H9 (cell line): ENCODE measurements around the gene DNAJC5. TPM values are rescaled to one million over a fixed set of nuclear protein-coding genes. Genes with fewer than 3 reads are reported as not detected.
"Not testable (repeated sequence)": the region's sequence is repeated elsewhere in the genome, so short reads cannot be mapped to it uniquely, and the experiment has no call there.

Experiments used
- DNase-seq: peaks from one replicate; pipeline ENCODE4 v3.0.0-alpha.2; 2017
- H2AFZ ChIP-seq: one replicate; pipeline ENCODE4 v1.6.1; 2013; ENCODE audit warnings: mild to moderate bottlenecking, low read length, control low read depth, moderate library complexity
- H2AK5ac ChIP-seq: 2 replicates; pipeline ENCODE4 v1.6.1; 2013; ENCODE audit warnings: low read length, control low read depth, mixed read lengths; ENCODE audit not compliant: insufficient read length
- H2BK120ac ChIP-seq: one replicate; pipeline ENCODE4 v1.6.1; 2013; ENCODE audit warnings: low read depth, mild to moderate bottlenecking, low read length, control low read depth, inconsistent platforms; ENCODE audit not compliant: poor library complexity, severe bottlenecking
- H2BK12ac ChIP-seq: 2 replicates; pipeline ENCODE4 v1.6.1; 2013; ENCODE audit warnings: low read length, control low read depth, mixed read lengths, low read depth; ENCODE audit not compliant: insufficient read length
- H2BK15ac ChIP-seq: 2 replicates; pipeline ENCODE4 v1.6.1; 2013; ENCODE audit warnings: low read depth, low read length, control low read depth
- H2BK20ac ChIP-seq: one replicate; pipeline ENCODE4 v1.6.1; 2013; ENCODE audit warnings: low read depth, mild to moderate bottlenecking, low read length, control low read depth, inconsistent platforms; ENCODE audit not compliant: poor library complexity, severe bottlenecking
- H2BK5ac ChIP-seq: 2 replicates; pipeline ENCODE4 v1.6.1; 2013; ENCODE audit warnings: low read length, control low read depth, mixed read lengths; ENCODE audit not compliant: insufficient read length
- H3K14ac ChIP-seq: 2 replicates; pipeline ENCODE4 v1.6.1; 2013; ENCODE audit warnings: low read length, control low read depth; ENCODE audit not compliant: insufficient read depth
- H3K18ac ChIP-seq: 2 replicates; pipeline ENCODE4 v1.6.1; 2013; ENCODE audit warnings: low read depth, mild to moderate bottlenecking, mixed read lengths, low read length, control low read depth; ENCODE audit not compliant: insufficient read length
- H3K23ac ChIP-seq: 2 replicates; pipeline ENCODE4 v1.6.1; 2013; ENCODE audit warnings: low read length, control low read depth, mixed read lengths, low read depth; ENCODE audit not compliant: insufficient read length
- H3K23me2 ChIP-seq: 2 replicates; pipeline ENCODE4 v1.6.1; 2013; ENCODE audit warnings: low read depth, mild to moderate bottlenecking, mixed read lengths, low read length, control low read depth; ENCODE audit not compliant: insufficient read length, poor library complexity, severe bottlenecking
- H3K27ac ChIP-seq: 2 replicates; pipeline ENCODE4 v1.5.1; 2013; ENCODE audit warnings: low read length, control low read depth, mixed read lengths, low read depth; ENCODE audit not compliant: insufficient read length
- H3K27me3 ChIP-seq: 2 replicates; pipeline ENCODE4 v1.6.1; 2013; ENCODE audit warnings: low read length, control low read depth, inconsistent platforms; ENCODE audit not compliant: insufficient read depth
- H3K4ac ChIP-seq: 2 replicates; pipeline ENCODE4 v1.6.1; 2013; ENCODE audit warnings: low read depth, mild to moderate bottlenecking, control low read depth, inconsistent platforms, low read length, moderate library complexity
- H3K4me1 ChIP-seq: 2 replicates; pipeline ENCODE4 v1.6.1; 2013; ENCODE audit warnings: low read length, control low read depth, inconsistent platforms; ENCODE audit not compliant: insufficient read depth
- H3K4me2 ChIP-seq: 2 replicates; pipeline ENCODE4 v1.6.1; 2013; ENCODE audit warnings: low read length, control low read depth, mixed read lengths; ENCODE audit not compliant: insufficient read length, insufficient read depth
- H3K56ac ChIP-seq: 2 replicates; pipeline ENCODE4 v1.6.1; 2013; ENCODE audit warnings: low read depth, mild to moderate bottlenecking, mixed read lengths, low read length, control low read depth; ENCODE audit not compliant: insufficient read length
- H3K79me1 ChIP-seq: 2 replicates; pipeline ENCODE4 v1.6.1; 2013; ENCODE audit warnings: low read depth, mild to moderate bottlenecking, moderate library complexity, low read length, control low read depth, inconsistent platforms; ENCODE audit not compliant: insufficient read depth, poor library complexity, severe bottlenecking
- H3K79me2 ChIP-seq: 2 replicates; pipeline ENCODE4 v1.6.1; 2013; ENCODE audit warnings: low read length, control low read depth, inconsistent platforms; ENCODE audit not compliant: insufficient read depth
- H3K9ac ChIP-seq: 2 replicates; pipeline ENCODE4 v1.6.1; 2013; ENCODE audit warnings: low read length, control low read depth, mixed read lengths; ENCODE audit not compliant: insufficient read length; ENCODE audit errors: extremely low read depth
- H3K9me3 ChIP-seq: one replicate; pipeline ENCODE4 v1.6.1; 2013; ENCODE audit warnings: low read depth, low read length, inconsistent platforms; ENCODE audit not compliant: control insufficient read depth
- H3T11ph ChIP-seq: one replicate; pipeline ENCODE4 v1.6.1; 2013; ENCODE audit warnings: mild to moderate bottlenecking, low read length, control low read depth, inconsistent platforms
- H4K20me1 ChIP-seq: one replicate; pipeline ENCODE4 v1.6.1; 2013; ENCODE audit not compliant: control insufficient read depth, insufficient read length, insufficient read depth
- H4K5ac ChIP-seq: 2 replicates; pipeline ENCODE4 v1.6.1; 2013; ENCODE audit warnings: low read depth, mild to moderate bottlenecking, mixed read lengths, low read length, control low read depth; ENCODE audit not compliant: insufficient read length
- H4K8ac ChIP-seq: replicated peaks from 2 replicates; pipeline ENCODE4 v1.6.1; 2013; ENCODE audit warnings: low read length, control low read depth, mixed read lengths, low read depth; ENCODE audit not compliant: insufficient read length
- H4K91ac ChIP-seq: 2 replicates; pipeline ENCODE4 v1.6.1; 2013; ENCODE audit warnings: low read depth, mild to moderate bottlenecking, moderate library complexity, mixed read lengths, low read length, control low read depth; ENCODE audit not compliant: insufficient read length
- H3K27ac Mint-ChIP-seq, 3 experiments: 2 replicates in 2 of 3; 3 replicates in 1 of 3; pipeline ENCODE4 v1.8.0; 2020 to 2021; ENCODE audit warnings: mixed read lengths in 3 of 3, mild to moderate bottlenecking in 1 of 3, moderate library complexity in 1 of 3
- H3K27me3 Mint-ChIP-seq: 2 replicates; pipeline ENCODE4 v1.8.0; 2021; ENCODE audit warnings: low read depth, mild to moderate bottlenecking, moderate library complexity, mixed read lengths
- H3K36me3 Mint-ChIP-seq, 3 experiments: 2 replicates in 2 of 3; 3 replicates in 1 of 3; pipeline ENCODE4 v1.8.0; 2020 to 2021; ENCODE audit warnings: low read depth in 3 of 3, mixed read lengths in 3 of 3; ENCODE audit not compliant: insufficient read depth in 1 of 3
- H3K4me1 Mint-ChIP-seq, 2 experiments: 2 replicates each; pipeline ENCODE4 v1.8.0; 2020; ENCODE audit warnings: mixed read lengths in 2 of 2
- H3K4me3 Mint-ChIP-seq, 2 experiments: 2 replicates in 1 of 2; 3 replicates in 1 of 2; pipeline ENCODE4 v1.8.0; 2020 to 2021; ENCODE audit warnings: mild to moderate bottlenecking in 2 of 2, mixed read lengths in 2 of 2, moderate library complexity in 1 of 2
- H3K9me3 Mint-ChIP-seq, 2 experiments: 2 replicates in 1 of 2; 3 replicates in 1 of 2; pipeline ENCODE4 v1.8.0; 2020; ENCODE audit warnings: mild to moderate bottlenecking in 2 of 2, mixed read lengths in 2 of 2, moderate library complexity in 1 of 2
- CTCF ChIP-seq: fragments of 200-600 bp; sonication (generic); conservative IDR thresholded peaks from 3 replicates; pipeline ENCODE4 v1.8.0; 2021; ENCODE audit warnings: antibody characterized with exemption, mild to moderate bottlenecking
- WGBS: extraction: QIAGEN DNeasy Blood & Tissue Kit; methylation state at CpG from one replicate; pipeline ENCODE4 v1.1.7; 2013; ENCODE audit warnings: missing lambda C conversion rate, low lambda C conversion rate, mixed read lengths; ENCODE audit not compliant: insufficient read length; ENCODE audit errors: extremely low coverage; 5-methylcytosine and 5-hydroxymethylcytosine counted together
- total RNA-seq: library from RNA; stranded (reverse); gene quantifications from 2 replicates; pipeline ENCODE4 v1.2.1, GENCODE V29; 2021

The DNAJC5 gene
- total RNA-seq, 1 experiment from 2014 or later: 43.0 TPM

- no peak overlapping the region for H3T11ph ChIP-seq
- H3K4me1 ChIP-seq: no peaks in the 10 kb centered on the region; the same call in 1 of the 2 replicates
- peaks cover 2 to 8% of the 10 kb centered on the region in 2 experiments; a peak in 3 of 5 replicates for H3K9me3 Mint-ChIP-seq
- no peak overlapping the region for H2AFZ ChIP-seq
- no peaks in the 10 kb centered on the region for H4K20me1 ChIP-seq
- no peak for TF ChIP-seq CTCF
- no peak overlapping the region for H3K9ac ChIP-seq
- peaks cover 26% of the 10 kb centered on the region for H3K9me3 ChIP-seq
- no peak overlapping the region for H3K18ac ChIP-seq
- no peak overlapping the region for H3K56ac ChIP-seq
- H3K23ac ChIP-seq: no peak overlapping the region
- no peak overlapping the region for H2BK120ac ChIP-seq
- H2AK5ac ChIP-seq: no peak overlapping the region
- H3K27me3 ChIP-seq: no peaks in the 10 kb centered on the region; the same call in 1 of the 2 replicates
- H3K4me2 ChIP-seq: no peak overlapping the region
- no peak overlapping the region for H4K5ac ChIP-seq
- H2BK5ac ChIP-seq: no peak overlapping the region
- H3K4ac ChIP-seq: no peak overlapping the region
- no peak overlapping the region for H4K8ac ChIP-seq
- peaks cover 6 to 31% (median 22%) of the 10 kb centered on the region in 3 experiments for H3K36me3 Mint-ChIP-seq
- no peaks in the 10 kb centered on the region for H3K79me1 ChIP-seq
- H3K27ac ChIP-seq: no peak overlapping the region
- DNase-seq: no peak
- H3K14ac ChIP-seq: no peak overlapping the region
- H2BK12ac ChIP-seq: no peak overlapping the region
- no peak overlapping the region for H2BK20ac ChIP-seq
- H2BK15ac ChIP-seq: no peak overlapping the region
- H4K91ac ChIP-seq: no peak overlapping the region
- H3K27ac Mint-ChIP-seq: no peak overlapping the region
- H3K79me2 ChIP-seq: no peaks in the 10 kb centered on the region
- H3K23me2 ChIP-seq: peaks cover 11% of the 10 kb centered on the region
- no CpG with 5 or more reads among the region's 5 CpGs for WGBS
- peaks cover 14% of the 10 kb centered on the region for H3K27me3 Mint-ChIP-seq
- H3K4me3 Mint-ChIP-seq: peak overlapping the region; percentile 64 to 80
- H3K4me1 Mint-ChIP-seq: peaks cover 18 to 23% of the 10 kb centered on the region in 2 experiments
These were observed 75.9 kb downstream of the DNAJC5 start for GRCh38 chr20:63970714-63971431.

GRCh38 chr20:63971960-63972311 lies 77.0 kb downstream of the DNAJC5 start:
- Mint-ChIP-seq H3K36me3 (peaks cover 2 to 20% (median 14%) of the 10 kb centered on the region in 3 experiments), H3K27me3 (peaks cover 14% of the 10 kb centered on the region), H3K4me1 (peaks cover 18 to 23% of the 10 kb centered on the region in 2 experiments), H3K4me3 (0 out of 5 replicates have a peak overlapping the region, but pooled peaks of 1 of the 2 experiments have one; percentile 23)
- not testable (repeated sequence) for H2BK120ac ChIP-seq, H3K56ac ChIP-seq, H2BK12ac ChIP-seq, DNase-seq, H3K4me2 ChIP-seq, H4K8ac ChIP-seq, H3K79me1 ChIP-seq, H3K9me3 Mint-ChIP-seq, H2BK20ac ChIP-seq, H2AFZ ChIP-seq, H3K4me1 ChIP-seq, H3K18ac ChIP-seq, H4K20me1 ChIP-seq, H2BK15ac ChIP-seq, H2BK5ac ChIP-seq, H3K23ac ChIP-seq, H4K91ac ChIP-seq, H3T11ph ChIP-seq, H2AK5ac ChIP-seq, H3K4ac ChIP-seq, H3K14ac ChIP-seq, H3K9ac ChIP-seq, H3K27ac ChIP-seq, H3K27me3 ChIP-seq, H4K5ac ChIP-seq, H3K79me2 ChIP-seq, H3K27ac Mint-ChIP-seq
- Histone ChIP-seq H3K23me2 (peaks cover 11% of the 10 kb centered on the region), H3K9me3 (peaks cover 15% of the 10 kb centered on the region)
- no CpG with 5 or more reads among the region's 10 CpGs for WGBS
